Effector CD8-positive, alpha-beta T cell (primary cell): ENCODE data around the gene USP40.

Experiments used
- DNase-seq: peaks from one replicate; lab custom pipeline; 2025; lab: John Stamatoyannopoulos, UW

Gene USP40

DNA sequence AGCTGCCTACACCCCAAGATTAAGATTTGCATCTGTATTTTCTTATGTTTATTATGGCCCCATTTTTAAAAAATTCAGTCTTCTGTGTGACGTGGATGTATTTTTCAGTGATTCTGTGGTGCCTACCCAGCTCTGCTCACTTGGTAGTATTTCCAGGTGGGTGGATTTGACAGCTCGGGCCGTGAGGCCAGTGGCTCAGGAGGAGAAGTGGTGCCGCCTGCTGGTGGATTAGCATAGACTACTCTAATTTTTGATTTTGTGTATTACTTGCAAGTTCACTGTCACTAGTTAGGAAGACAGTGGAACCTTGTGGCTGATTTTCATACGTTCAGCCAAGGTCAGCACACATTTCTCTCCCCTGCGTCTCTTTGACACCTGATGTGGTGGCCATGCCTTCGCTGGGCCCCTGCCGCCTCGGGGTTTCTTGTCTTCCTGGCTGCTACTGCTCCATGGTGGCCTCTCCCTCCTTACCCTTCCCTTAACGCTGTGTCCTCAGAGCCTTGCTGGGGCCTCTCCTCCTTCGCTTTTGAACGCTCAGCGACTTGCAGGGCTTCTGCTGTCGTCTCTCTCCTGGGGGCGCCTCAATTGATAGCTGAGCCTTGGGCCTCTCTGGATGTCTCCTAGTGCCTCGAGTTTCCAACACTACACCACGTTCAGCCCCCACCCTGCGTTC lies 122.9 kb downstream of the USP40 start:
- DNase-seq = peak; percentile 63

DNA sequence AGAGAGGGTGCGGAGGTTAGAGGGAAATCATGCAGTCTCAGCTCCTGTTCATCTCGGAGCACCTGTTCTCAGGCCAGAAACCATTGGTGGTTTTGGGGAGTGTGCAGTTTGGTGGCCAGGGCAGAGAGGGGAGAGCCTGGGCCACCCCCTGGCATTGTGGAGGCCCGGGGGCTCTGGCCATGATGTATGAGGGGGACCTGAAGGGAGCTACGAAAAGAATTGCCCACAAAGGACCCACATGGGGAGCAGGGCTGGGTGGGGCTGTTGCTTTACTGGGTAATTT lies 124.6 kb downstream of the USP40 start:
- no peak for DNase-seq

GRCh38 chr2:233441161-233442027 lies 125.2 kb downstream of the USP40 start:
- no peak for DNase-seq

DNA sequence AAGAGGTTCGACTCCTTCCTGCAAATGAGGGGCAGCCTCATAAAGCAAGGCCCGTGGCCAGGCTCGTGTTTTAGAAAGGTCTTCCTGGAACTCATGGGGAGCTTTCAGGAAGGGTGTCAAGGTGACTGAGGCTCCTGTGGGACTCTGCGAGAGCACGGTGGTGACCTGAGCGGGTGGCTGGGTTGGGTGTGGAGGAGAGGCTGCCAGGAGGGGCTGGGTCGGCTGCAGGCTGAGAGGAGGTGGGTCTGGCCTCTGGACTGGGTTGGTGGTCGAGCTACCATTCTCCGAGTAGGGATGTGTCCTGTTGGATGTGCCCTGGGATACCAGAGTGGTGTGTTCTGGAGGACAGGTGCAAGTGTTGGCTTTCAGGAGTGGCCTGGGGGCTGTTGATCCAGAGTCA lies 125.9 kb downstream of the USP40 start:
- no peak for DNase-seq

DNA sequence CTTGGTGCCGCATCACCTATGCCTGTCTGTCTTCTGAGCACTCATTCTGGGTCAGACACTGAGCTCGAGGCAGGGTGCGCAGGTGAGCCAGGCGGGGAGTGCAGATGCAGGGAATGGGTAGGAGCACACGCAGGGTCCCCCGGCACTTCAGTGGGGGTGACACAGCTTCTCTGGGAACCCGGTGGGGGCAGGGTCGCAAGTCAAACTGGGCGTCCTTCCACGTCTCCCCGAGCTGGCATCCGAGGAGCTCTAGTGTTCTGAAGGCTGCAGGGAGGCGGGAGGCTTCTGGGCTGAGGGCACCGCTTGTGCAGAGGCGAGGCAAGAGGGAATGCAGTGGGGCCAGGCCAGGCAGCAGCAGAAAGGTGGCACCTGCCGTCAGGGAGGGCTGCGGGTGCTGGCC lies 126.3 kb downstream of the USP40 start:
- no peak for DNase-seq

DNA sequence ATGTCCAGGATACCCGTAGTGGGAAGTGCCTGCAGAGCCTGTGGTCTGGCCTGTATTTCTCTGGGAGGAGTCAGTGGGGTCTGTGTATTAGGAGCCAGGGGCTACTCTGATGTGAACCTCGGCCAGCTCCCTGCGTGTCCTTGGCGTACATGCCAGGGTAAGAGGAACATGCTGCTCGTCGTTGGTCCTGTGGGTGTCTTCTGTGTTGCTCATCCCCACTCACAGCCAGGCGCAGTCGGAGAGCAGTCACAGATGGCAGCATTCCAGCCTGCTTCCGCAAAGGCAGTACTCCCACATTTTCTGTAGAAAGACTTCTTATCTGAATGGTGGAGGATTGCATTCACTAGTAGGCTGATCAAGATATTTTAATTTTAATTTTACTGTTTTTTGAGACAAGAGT lies 127.4 kb downstream of the USP40 start:
- no peak for DNase-seq

- DNase-seq = no peak
These were observed 127.9 kb downstream of the USP40 start for GRCh38 chr2:233438573-233439147.

GRCh38 chr2:233437439-233437955 lies 129.1 kb downstream of the USP40 start:
- no peak for DNase-seq

DNA sequence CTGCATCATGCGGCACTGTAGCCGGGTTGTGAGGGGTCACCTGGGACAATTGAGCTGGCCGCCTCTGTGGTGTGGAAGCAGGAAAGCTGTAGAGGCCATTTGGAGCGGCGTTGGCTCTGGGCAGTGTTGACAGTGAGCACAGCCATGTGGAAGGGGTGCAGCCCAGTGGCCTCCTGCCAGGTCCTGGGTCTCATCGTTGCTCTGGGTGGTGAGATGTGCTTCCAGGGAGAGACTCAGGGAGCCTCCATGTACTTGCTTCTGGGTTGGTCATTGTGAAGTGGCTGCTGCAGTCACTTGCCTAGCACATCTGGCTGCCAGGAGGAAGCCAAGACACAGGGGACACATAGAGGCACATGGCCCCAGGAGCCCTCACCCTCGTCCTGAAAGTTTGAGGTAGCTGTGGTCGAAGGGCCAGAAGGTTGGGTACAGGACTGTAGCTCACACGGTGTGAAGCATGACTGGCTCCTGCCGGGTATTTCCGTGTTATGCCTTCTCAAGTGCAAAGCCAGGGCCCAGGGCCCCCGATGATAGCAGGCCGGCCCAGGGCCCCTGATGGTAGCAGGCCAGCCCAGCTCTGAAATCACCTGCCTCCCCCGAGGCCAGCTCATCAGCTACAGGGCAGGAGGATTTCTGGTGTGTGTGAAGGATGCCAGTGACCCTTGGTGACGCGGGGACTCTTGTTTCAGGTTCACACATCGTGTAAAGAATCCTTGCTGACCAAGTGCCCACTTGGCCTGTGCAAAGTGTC lies 129.7 kb downstream of the USP40 start:
- no peak for DNase-seq

GRCh38 chr2:233436191-233436581 lies 130.4 kb downstream of the USP40 start:
- no peak for DNase-seq

DNA sequence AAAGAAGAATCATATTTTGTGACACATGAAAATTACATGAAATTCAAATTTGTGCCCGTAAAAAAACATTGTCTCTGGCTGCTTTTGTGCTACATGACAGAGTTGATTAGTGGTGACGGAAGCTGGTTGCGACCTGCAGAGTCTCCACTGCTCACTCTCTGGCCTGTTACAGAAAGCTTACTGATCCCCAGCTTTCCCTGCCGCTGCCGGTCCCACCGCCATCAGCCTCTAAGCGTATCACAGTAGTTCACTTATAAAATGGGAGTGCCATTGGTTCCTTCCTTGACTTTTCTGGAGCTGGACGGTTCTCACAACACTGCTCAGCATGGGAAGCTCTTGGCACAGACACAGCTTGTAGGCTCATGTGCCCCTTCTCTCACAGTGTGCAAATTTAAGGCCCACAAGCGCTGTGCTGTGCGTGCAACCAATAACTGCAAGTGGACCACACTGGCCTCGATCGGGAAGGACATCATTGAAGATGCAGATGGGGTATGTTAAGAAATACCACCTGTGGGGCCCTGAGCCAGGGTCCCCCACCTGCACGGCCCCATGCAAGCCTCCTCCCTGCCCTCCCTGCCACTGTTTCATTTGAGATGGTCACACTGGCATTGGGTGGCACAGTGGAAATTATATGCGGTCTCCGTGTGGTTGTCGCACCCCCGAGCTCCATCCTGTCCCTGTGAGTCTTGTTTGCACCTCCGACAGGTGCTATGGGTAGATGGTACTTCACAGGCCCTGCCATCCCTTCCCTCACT lies 131.0 kb downstream of the USP40 start:
- no peak for DNase-seq

GRCh38 chr2:233434666-233435330 lies 131.8 kb downstream of the USP40 start:
- DNase-seq = no peak

GRCh38 chr2:233433794-233434193 lies 132.8 kb downstream of the USP40 start:
- DNase-seq = no peak

DNA sequence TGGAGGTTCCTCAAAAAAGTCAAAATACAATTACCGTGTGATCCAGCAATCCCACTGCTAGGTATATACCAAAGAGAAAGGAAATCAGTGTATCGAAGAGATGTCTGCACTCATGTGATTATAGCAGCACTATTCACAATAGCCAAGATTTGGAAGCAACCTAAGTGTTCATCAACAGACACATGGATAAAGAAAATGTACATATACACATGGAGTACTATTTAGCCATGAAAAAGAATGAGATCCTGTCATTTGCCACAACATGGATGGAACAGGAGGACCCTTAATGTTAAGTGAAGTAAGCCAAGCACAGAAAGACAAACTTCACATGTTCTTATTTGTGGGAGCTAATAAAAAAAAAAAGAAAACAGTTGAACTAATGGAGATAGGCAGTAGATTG lies 133.6 kb downstream of the USP40 start:
- no peak for DNase-seq

- DNase-seq = no peak
These were observed 135.9 kb downstream of the USP40 start for GRCh38 chr2:233430651-233431050.

DNA sequence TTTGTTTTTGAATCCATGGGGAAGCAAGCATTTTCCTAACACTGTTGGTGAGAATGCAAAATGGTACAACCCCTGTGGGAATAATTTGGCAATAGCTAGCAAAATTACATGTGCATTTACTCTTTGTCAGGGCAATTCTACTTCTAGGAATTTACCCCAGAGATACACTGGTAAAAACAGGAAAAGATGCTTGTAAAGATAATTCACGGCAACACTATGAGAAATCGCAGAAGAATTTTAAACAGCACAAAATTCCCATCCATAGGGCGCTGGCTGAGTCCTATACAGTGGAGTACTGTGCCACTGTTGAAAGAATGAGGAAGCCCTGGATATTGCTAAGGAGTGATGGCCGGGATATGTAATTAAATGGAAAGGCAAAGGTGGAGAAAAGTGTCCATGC lies 136.5 kb downstream of the USP40 start:
- no peak for DNase-seq

DNA sequence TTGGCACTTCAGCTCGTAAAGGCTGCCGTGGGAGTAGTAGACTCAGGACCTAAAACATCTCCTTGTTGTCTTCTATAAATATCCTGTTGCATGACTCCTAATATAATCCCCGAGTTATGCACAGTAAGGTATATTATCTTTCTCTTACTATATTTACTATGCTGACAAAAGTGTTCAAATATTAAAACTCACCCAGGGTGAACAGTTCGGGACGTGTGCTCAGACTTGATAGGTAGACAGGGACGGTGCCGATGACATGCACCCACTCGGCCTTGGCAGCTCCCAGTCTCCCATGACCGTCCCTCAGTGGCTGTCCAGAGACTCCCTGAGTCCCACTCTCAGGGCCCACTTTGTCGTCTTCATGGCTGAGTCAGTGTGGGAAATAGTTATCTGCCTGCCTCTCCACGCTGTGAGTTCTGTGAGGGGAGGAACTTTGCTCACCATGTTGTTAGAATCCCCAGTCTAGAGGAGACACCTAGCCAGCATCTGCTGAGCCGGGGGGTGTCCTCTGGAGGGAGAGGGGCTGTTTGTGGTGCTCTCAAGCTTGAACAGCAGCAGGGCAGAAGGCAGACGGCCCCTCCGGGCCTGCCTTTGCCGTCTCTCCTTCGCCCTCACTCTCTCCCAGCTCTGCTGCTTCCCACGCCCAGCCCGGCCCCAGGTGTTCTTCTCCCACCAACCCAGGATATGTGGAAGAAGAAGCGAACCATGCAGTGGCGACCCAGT lies 137.2 kb downstream of the USP40 start:
- DNase-seq = no peak

GRCh38 chr2:233428438-233428837 lies 138.1 kb downstream of the USP40 start:
- no peak for DNase-seq

DNA sequence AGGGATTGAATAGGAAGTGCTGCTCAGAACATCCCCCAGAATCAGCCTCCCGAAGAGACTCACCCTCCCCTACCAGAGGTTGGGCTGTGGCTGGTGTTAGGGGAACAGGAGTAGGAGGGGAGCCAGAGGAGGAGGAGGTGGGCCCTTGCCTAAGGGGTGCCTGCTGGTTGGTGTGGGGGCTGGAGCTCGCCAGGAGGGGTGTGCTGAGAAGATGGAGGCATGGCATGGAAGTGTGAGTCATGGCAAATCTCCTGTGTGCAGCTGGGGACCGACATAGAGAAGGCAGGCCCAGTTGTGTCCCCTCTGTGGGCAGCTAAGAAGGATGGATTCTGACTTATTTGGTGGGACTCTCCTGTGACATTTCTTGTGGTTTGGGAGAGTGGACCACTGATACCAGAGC lies 138.6 kb downstream of the USP40 start:
- no peak for DNase-seq

DNA sequence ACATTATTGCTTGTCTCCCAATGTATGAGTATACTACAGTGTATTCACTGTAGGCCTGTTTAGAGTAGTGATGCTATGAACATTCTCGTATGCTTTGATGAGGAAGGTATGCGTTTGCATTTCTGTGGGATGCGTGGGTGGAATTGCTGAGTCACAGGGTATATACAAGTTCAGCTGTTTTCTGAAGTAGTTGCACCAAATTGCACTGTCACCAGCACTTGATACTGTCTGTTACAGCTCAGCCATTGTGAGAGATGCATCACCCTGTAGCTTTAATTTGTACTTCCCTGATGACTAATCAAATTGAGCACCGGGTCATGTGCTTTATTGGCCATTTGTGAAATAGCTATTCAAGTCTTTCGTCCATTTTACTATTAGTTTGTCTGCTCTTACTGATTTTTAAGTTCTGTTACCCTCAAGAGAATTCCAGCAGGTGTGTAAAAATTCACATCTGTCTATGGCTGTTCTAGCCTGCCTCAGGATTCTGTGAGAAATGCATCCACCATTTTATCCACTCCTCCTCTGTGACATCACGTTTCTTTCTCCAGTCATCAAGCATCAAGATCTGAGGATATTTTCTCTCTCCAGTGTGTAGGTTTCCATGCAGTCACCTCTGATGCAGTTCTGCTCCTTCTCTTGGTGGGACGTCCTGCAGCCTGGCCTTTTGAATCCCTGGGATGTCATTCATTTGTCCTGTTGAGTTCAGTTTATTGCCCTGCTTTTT lies 139.8 kb downstream of the USP40 start:
- DNase-seq = no peak
